Gastroesophageal sphincter (tissue), 4 donors: ENCODE measurements around the gene DNAAF8. TPM values are rescaled to one million over a fixed set of nuclear protein-coding genes. Genes with fewer than 3 reads are reported as not detected.

ENCODE experiments used
- ATAC-seq: fragments of 150-250 bp; one replicate; pipeline ENCODE4 v1.9.1; 2016; ENCODE audit warnings: mild to moderate bottlenecking, moderate library complexity
- H3K27ac ChIP-seq, 4 donors: fragments of 200-600 bp; sonication (generic) in 3 of 4; 1 replicate in 3 of 4; 2 replicates in 1 of 4; pipeline ENCODE4 v1.5.1; 2016 to 2019
- H3K27me3 ChIP-seq: fragments of 200-600 bp; sonication (generic); one replicate; pipeline ENCODE4 v1.5.1; 2019
- H3K36me3 ChIP-seq, 2 donors: fragments of 200-600 bp; sonication (generic); one replicate each; pipeline ENCODE4 v1.5.1; 2019; ENCODE audit warnings: control low read depth in 1 of 2
- H3K4me1 ChIP-seq, 3 donors: fragments of 200-600 bp; sonication (generic); 1 replicate in 2 of 3; 2 replicates in 1 of 3; pipeline ENCODE4 v1.5.1; 2016 to 2019; ENCODE audit warnings: control low read depth in 2 of 3
- H3K4me3 ChIP-seq, 2 donors: fragments of 200-600 bp; sonication (generic); one replicate each; pipeline ENCODE4 v1.5.1; 2019; ENCODE audit warnings: mild to moderate bottlenecking in 1 of 2, moderate library complexity in 1 of 2
- H3K9me3 ChIP-seq, 3 donors: fragments of 200-600 bp; sonication (generic); one replicate each; pipeline ENCODE4 v1.5.1; 2017 to 2019; ENCODE audit warnings: control low read depth in 2 of 3
- CTCF ChIP-seq, 4 experiments: fragments of 200-600 bp in 2 of 4; fragments of 450-650 bp in 2 of 4; sonication (generic) in 1 of 4; IDR thresholded peaks; one replicate each; pipeline ENCODE4 v1.5.1; 2017 to 2019; ENCODE audit warnings: antibody characterized with exemption in 4 of 4, mild to moderate bottlenecking in 2 of 4, moderate library complexity in 2 of 4
- EP300 ChIP-seq: sonication (generic); formaldehyde crosslinking; IDR thresholded peaks from one replicate; pipeline ENCODE4 v1.6.1; 2017; ENCODE audit warnings: antibody characterized with exemption, mild to moderate bottlenecking
- POLR2A ChIP-seq, 2 donors: fragments of 450-650 bp; IDR thresholded peaks; one replicate each; pipeline ENCODE4 v1.6.1; 2017; ENCODE audit warnings: antibody characterized with exemption in 2 of 2, mild to moderate bottlenecking in 2 of 2, moderate library complexity in 1 of 2
- POLR2AphosphoS5 ChIP-seq: sonication (generic); formaldehyde crosslinking; IDR thresholded peaks from one replicate; pipeline ENCODE4 v1.6.1; 2017; ENCODE audit warnings: antibody characterized with exemption
- WGBS, 2 donors: methylation state at CpG; one replicate each; pipeline ENCODE4 v1.1.5; 2018; ENCODE audit warnings: low coverage in 1 of 2; 5-methylcytosine and 5-hydroxymethylcytosine counted together
- total RNA-seq, 4 donors: library from RNA; depleted of rRNA; stranded (reverse); fragments of >200 nt; gene quantifications; one replicate each; pipeline ENCODE4 v1.1.0, GENCODE V29; 2016

Gene DNAAF8
- total RNA-seq, 4 donors from 2014 or later: 0.54 to 0.89 (median 0.65) TPM

GRCh38 chr16:4686497-4687210, 47.7 kb upstream of the DNAAF8 start:
- no peak for TF ChIP-seq CTCF (IDR thresholded peaks at IDR 0.05)
- TF ChIP-seq EP300: no peak
- TF ChIP-seq POLR2A (IDR thresholded peaks at IDR 0.05): no peak
- TF ChIP-seq POLR2AphosphoS5: no peak
- WGBS, 2 donors: 85% methylated on average over 10 of the region's 27 CpGs; no CpG with 5 or more reads in 1 of the 2 donors
- no peak overlapping the region for H3K27ac ChIP-seq
- H3K4me3 ChIP-seq: no peak overlapping the region
- peaks cover 0 to 20% (median 0%) of the 10 kb centered on the region in 3 donors for H3K4me1 ChIP-seq
- H3K36me3 ChIP-seq: peaks cover 0 to 89% of the 10 kb centered on the region in 2 donors
- no peaks in the 10 kb centered on the region for H3K9me3 ChIP-seq
- no peaks in the 10 kb centered on the region for H3K27me3 ChIP-seq
- ATAC-seq: no peak

DNA sequence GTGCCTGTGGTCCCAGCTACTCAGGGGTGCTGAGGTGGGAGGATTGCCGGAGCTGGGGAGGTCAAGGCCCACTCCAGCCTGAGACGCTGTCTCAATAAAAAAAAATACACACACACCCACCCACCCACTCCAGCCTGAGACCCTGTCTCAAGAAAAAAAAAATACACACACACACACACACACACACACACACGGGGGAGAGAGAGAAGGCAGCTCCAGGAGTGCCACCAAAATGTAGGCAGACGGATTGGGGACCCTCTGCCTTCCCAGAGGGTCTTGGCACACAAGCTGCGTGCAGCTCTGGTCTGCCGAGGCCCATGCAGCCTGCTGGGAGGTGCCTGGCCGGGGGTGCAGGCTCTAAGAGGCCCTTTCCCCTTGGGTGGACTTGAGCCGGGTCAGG, 46.9 kb upstream of the DNAAF8 start:
- H3K4me1 ChIP-seq: peaks cover 0 to 16% (median 0%) of the 10 kb centered on the region in 3 donors
- H3K27me3 ChIP-seq: no peaks in the 10 kb centered on the region
- ATAC-seq: no peak
- 69 to 89% methylated on average over 3 to 4 of the region's 8 CpGs for WGBS, 2 donors
- H3K27ac ChIP-seq: no peak overlapping the region
- no peaks in the 10 kb centered on the region for H3K9me3 ChIP-seq
- H3K4me3 ChIP-seq: no peak overlapping the region
- TF ChIP-seq EP300: no peak
- no peak for TF ChIP-seq POLR2AphosphoS5
- peaks cover 0 to 81% of the 10 kb centered on the region in 2 donors for H3K36me3 ChIP-seq

DNA sequence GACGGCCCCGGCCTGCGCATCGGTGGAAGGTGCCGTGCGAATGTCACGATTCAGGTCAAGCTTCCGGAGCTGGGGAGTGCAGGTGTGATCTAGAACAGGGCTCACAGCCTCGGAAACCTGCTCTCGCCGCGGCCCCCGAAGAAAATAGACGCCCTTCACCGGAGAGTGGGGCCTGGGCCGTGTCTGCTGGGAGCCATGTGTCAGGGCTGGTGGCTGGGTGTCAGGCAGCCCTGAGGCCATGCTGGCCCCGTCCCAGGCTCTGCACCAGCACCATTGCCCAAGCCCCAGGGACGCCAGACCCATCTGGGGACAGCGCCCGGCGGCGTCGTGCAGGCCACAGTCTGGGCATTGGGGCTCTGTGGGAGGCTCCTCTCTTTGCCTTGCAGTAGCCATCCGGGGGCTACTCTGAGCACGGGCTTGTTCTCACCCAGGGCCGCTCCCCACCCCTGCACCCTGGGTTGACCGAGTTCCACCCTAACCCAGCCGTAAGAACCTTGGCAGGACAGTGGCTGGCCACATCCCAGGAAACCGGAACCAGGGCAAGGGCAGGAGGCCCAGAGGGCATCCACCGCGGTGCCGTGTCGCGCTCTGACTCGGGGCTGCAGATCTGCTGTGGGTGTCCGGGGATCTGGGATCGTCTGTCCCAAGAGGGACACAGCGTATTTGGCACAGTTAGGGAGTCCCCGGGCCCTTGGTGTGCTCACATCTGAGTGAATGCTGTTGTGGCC, 46.2 kb upstream of the DNAAF8 start:
- Histone ChIP-seq H3K27me3 (no peaks in the 10 kb centered on the region), H3K4me1 (peaks cover 0 to 16% (median 0%) of the 10 kb centered on the region in 3 donors), H3K4me3 (no peak overlapping the region), H3K9me3 (no peaks in the 10 kb centered on the region), H3K36me3 (peaks cover 0 to 74% of the 10 kb centered on the region in 2 donors), H3K27ac (no peak overlapping the region)
- no CpG with 5 or more reads among the region's 39 CpGs for WGBS, 2 donors
- TF ChIP-seq CTCF (IDR thresholded peaks at IDR 0.05) (no peak), POLR2AphosphoS5 (no peak), POLR2A (IDR thresholded peaks at IDR 0.05) (no peak), EP300 (no peak)
- ATAC-seq: no peak

DNA sequence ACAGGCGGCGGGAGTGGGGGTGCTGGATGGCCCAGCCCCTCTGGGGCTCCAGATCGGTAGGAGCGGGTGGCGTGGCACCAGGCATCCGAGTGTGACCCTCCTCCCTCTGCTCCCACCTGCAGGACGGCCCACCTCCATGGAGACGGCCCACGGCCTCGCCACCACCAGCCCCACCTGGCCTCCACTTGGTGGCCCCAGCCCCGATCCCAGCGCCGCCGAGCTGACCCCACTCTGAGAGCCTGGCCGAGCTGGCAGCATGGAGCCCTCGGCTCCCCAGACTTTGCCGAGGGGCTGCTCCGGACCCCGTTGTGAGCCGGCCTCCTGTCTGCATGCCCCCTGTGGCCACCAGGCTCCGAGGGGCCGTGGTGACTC, 45.7 kb upstream of the DNAAF8 start:
- Histone ChIP-seq H3K9me3 (no peaks in the 10 kb centered on the region), H3K27ac (no peak overlapping the region), H3K27me3 (no peaks in the 10 kb centered on the region), H3K4me3 (no peak overlapping the region), H3K4me1 (peaks cover 0 to 12% (median 0%) of the 10 kb centered on the region in 3 donors), H3K36me3 (peaks cover 0 to 69% of the 10 kb centered on the region in 2 donors)
- TF ChIP-seq CTCF (IDR thresholded peaks at IDR 0.05) (no peak), EP300 (no peak), POLR2AphosphoS5 (no peak), POLR2A (IDR thresholded peaks at IDR 0.05) (no peak)
- no CpG with 5 or more reads among the region's 22 CpGs for WGBS, 2 donors
- ATAC-seq: no peak

GRCh38 chr16:4689091-4689671, 45.2 kb upstream of the DNAAF8 start:
- no peak for TF ChIP-seq POLR2A (IDR thresholded peaks at IDR 0.05)
- no peak for TF ChIP-seq EP300
- TF ChIP-seq POLR2AphosphoS5: no peak
- TF ChIP-seq CTCF (IDR thresholded peaks at IDR 0.05): no peak
- no peaks in the 10 kb centered on the region for H3K9me3 ChIP-seq
- H3K4me1 ChIP-seq: peaks cover 0 to 13% (median under 1%) of the 10 kb centered on the region in 3 donors
- ATAC-seq: no peak
- WGBS, 2 donors: 70% methylated on average over 2 of the region's 21 CpGs; no CpG with 5 or more reads in 1 of the 2 donors
- no peak overlapping the region for H3K27ac ChIP-seq
- H3K4me3 ChIP-seq: no peak overlapping the region
- H3K36me3 ChIP-seq: peaks cover 0 to 64% of the 10 kb centered on the region in 2 donors
- H3K27me3 ChIP-seq: no peaks in the 10 kb centered on the region
